H1 (cell line): ENCODE measurements around the gene CABLES2.

ENCODE experiments used
- ASH2L ChIP-seq: fragments of 200-600, 300-600 bp; sonication (generic); IDR thresholded peaks from one replicate; pipeline ENCODE4 v1.7.1; 2017; ENCODE audit warnings: low read length
- EZH2 ChIP-seq: fragments of 200-600 bp; sonication (generic); IDR thresholded peaks from 2 replicates; pipeline ENCODE4 v1.7.1; 2012; ENCODE audit warnings: low read depth, mild to moderate bottlenecking, moderate library complexity, low read length, inconsistent platforms; ENCODE audit not compliant: severe bottlenecking
- KDM5A ChIP-seq: fragments of 200-600 bp; IDR thresholded peaks from 2 replicates; pipeline ENCODE4 v1.7.1; 2012; ENCODE audit warnings: mild to moderate bottlenecking, low read length, inconsistent platforms, mixed read lengths
- MAFK ChIP-seq: IDR thresholded peaks from 2 replicates; pipeline ENCODE4 v1.6.1; 2012; ENCODE audit warnings: low read depth, mild to moderate bottlenecking, improper control_type of control experiment, low read length
- NRF1 ChIP-seq: IDR thresholded peaks from 2 replicates; pipeline ENCODE4 v1.6.1; 2011; ENCODE audit warnings: mild to moderate bottlenecking, low read depth, low read length, improper control_type of control experiment
- POLR2A ChIP-seq, 2 experiments: IDR thresholded peaks; 1 replicate in 1 of 2; 2 replicates in 1 of 2; pipeline ENCODE4 v1.6.1; 2011; ENCODE audit warnings: low read depth in 2 of 2, low read length in 2 of 2, mild to moderate bottlenecking in 2 of 2; ENCODE audit errors: control extremely low read depth in 1 of 2
- RAD21 ChIP-seq, 2 experiments: IDR thresholded peaks in 1 of 2; conservative IDR thresholded peaks in 1 of 2; 2 replicates each; pipeline ENCODE4 v1.6.1; 2011; ENCODE audit warnings: low read depth in 2 of 2, low read length in 2 of 2, improper control_type of control experiment in 1 of 2, inconsistent platforms in 1 of 2, mild to moderate bottlenecking in 1 of 2, moderate library complexity in 1 of 2
- RBBP5 ChIP-seq: IDR thresholded peaks from 2 replicates; pipeline ENCODE4 v1.7.1; 2012; ENCODE audit warnings: low read depth, mild to moderate bottlenecking, inconsistent platforms, low read length, moderate library complexity, borderline replicate concordance
- RFX5 ChIP-seq: IDR thresholded peaks from 2 replicates; pipeline ENCODE4 v1.6.1; 2011; ENCODE audit warnings: low read depth, low read length, improper control_type of control experiment, borderline replicate concordance
- SP4 ChIP-seq: IDR thresholded peaks from 2 replicates; pipeline ENCODE4 v1.6.1; 2012; ENCODE audit warnings: low read length, inconsistent platforms
- SUZ12 ChIP-seq: fragments of 200-600 bp; sonication (generic); IDR thresholded peaks from 2 replicates; pipeline ENCODE4 v1.6.1; 2012; ENCODE audit warnings: mild to moderate bottlenecking, inconsistent platforms, low read length, moderate library complexity, mixed read lengths
- TAF1 ChIP-seq: IDR thresholded peaks from 2 replicates; pipeline ENCODE4 v1.6.1; 2011; ENCODE audit warnings: mild to moderate bottlenecking, low read depth, low read length
- TF ChIP-seq, protein P1 (sequence below): IDR thresholded peaks from 2 replicates; pipeline ENCODE4 v1.6.1; 2011; ENCODE audit warnings: low read length, improper control_type of control experiment
- TF ChIP-seq, protein P2 (sequence below), 3 experiments: IDR thresholded peaks; 1 replicate in 2 of 3; 2 replicates in 1 of 3; pipeline versions ENCODE4 v1.5.1 to v1.6.1; 2011; ENCODE audit warnings: low read length in 3 of 3, mild to moderate bottlenecking in 3 of 3, inconsistent platforms in 2 of 3, low read depth in 1 of 3, moderate library complexity in 1 of 3; ENCODE audit not compliant: insufficient read depth in 1 of 3; ENCODE audit errors: control extremely low read depth in 1 of 3

DNA sequence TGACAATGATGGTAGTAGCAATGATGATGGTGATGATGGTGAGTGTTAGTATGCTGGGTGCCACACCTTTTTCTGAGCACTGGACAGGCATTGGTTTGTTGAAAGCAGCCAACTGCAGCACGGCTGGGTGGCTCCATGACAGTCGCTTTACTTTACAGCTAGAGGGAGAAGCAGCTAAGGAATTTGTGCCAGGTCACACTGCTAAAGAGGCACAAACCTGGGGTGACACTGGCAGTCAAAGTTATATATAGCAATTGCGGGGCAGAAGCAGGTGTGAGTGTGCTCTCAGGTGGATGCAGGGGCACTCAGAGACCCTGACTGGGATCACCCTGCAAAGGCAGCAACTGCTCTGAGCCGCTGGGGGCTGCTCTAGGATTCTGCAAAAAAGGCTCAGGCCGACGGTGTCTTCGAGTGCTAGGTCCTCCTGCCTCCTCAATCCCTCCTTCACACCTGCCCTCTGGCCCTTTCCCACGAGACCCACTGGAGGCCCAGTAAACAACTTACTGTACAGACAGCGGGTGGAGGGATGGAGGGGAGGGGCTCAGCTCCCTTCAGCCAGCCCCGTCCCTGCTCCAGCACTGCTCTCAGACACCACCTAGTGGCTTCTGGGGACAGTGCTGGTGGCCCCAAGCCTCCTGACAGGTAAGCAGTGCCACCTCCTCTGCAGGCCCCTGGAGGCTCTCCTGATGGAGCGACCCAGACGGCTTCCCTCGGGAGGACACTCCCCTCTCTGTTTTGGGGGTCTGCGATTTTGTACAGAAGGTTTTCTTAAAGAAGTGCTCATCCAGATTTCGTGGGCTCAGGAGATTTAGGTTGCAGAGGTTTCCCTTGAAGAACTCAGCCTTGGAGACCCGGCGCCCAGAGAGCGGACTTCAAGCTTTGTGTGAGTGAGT lies 24.5 kb downstream of the CABLES2 start:
- TF ChIP-seq MAFK = no peak
- no peak for TF ChIP-seq TAF1
- TF ChIP-seq SP4 = no peak
- TF ChIP-seq RBBP5 = no peak
- no peak for TF ChIP-seq RFX5
- TF ChIP-seq POLR2A (IDR thresholded peaks at IDR 0.05; ENCODE audit: control extremely low read depth in 1 of 2, low read depth in 2 of 2, low read length in 2 of 2) = no peak
- no peak for TF ChIP-seq EZH2
- TF ChIP-seq NRF1 = no peak
- no peak for TF ChIP-seq ASH2L
- no peak for TF ChIP-seq KDM5A
- peak; percentile 85 to 92 for TF ChIP-seq RAD21 (IDR thresholded peaks at IDR 0.05 in 1 of 2, conservative IDR thresholded peaks at IDR 0.05 in 1 of 2; ENCODE audit: low read depth in 2 of 2, low read length in 2 of 2)
- TF ChIP-seq, protein P1, sequence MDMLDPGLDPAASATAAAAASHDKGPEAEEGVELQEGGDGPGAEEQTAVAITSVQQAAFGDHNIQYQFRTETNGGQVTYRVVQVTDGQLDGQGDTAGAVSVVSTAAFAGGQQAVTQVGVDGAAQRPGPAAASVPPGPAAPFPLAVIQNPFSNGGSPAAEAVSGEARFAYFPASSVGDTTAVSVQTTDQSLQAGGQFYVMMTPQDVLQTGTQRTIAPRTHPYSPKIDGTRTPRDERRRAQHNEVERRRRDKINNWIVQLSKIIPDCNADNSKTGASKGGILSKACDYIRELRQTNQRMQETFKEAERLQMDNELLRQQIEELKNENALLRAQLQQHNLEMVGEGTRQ = 0 out of 2 replicates have a peak, but pooled peaks have one; percentile 15
- TF ChIP-seq, protein P2, sequence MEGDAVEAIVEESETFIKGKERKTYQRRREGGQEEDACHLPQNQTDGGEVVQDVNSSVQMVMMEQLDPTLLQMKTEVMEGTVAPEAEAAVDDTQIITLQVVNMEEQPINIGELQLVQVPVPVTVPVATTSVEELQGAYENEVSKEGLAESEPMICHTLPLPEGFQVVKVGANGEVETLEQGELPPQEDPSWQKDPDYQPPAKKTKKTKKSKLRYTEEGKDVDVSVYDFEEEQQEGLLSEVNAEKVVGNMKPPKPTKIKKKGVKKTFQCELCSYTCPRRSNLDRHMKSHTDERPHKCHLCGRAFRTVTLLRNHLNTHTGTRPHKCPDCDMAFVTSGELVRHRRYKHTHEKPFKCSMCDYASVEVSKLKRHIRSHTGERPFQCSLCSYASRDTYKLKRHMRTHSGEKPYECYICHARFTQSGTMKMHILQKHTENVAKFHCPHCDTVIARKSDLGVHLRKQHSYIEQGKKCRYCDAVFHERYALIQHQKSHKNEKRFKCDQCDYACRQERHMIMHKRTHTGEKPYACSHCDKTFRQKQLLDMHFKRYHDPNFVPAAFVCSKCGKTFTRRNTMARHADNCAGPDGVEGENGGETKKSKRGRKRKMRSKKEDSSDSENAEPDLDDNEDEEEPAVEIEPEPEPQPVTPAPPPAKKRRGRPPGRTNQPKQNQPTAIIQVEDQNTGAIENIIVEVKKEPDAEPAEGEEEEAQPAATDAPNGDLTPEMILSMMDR (IDR thresholded peaks at IDR 0.05; ENCODE audit: control extremely low read depth in 1 of 3, insufficient read depth in 1 of 3, low read depth in 1 of 3, low read length in 3 of 3) = peak; percentile 95 to 99 (median 95)
- TF ChIP-seq SUZ12 = no peak
